Stimulated activated effector memory CD8-positive, alpha-beta T cell treated with anti-CD3 and anti-CD28 coated beads, Interleukin-12 subunit alpha, Interleukin-12 subunit beta, amount 100 ng/mL, for 72 hours (primary cell): Measurements from ENCODE around the gene DPM2.

Experiments
- ATAC-seq: fragments of 150-1000 bp; cut with Tn5 transposase; 2 replicates; pipeline ENCODE4 v1.10.0; 2021
- DNase-seq, 2 donors: peaks; one replicate each; pipeline ENCODE4 v3.0.0; 2021 to 2022; ENCODE audit warnings: low spot score in 2 of 2
- H3K27ac Mint-ChIP-seq: one replicate; pipeline ENCODE4 v1.8.0; 2022; ENCODE audit warnings: mild to moderate bottlenecking, mixed read lengths
- H3K36me3 Mint-ChIP-seq: one replicate; pipeline ENCODE4 v1.8.0; 2022; ENCODE audit warnings: mild to moderate bottlenecking, mixed read lengths
- H3K4me1 Mint-ChIP-seq: one replicate; pipeline ENCODE4 v1.8.0; 2022; ENCODE audit warnings: mixed read lengths
- H3K4me3 Mint-ChIP-seq: one replicate; pipeline ENCODE4 v1.8.0; 2022; ENCODE audit warnings: mild to moderate bottlenecking, mixed read lengths
- H3K9me3 Mint-ChIP-seq: one replicate; pipeline ENCODE4 v1.8.0; 2022; ENCODE audit warnings: mixed read lengths

DPM2 gene

GRCh38 chr9:127897193-127897692 is 40.4 kb downstream of the DPM2 start:
- ATAC-seq (peak; percentile 14), DNase-seq (no peak)
- Mint-ChIP-seq H3K4me3 (peak overlapping the region; percentile 82), H3K27ac (no peak overlapping the region), H3K4me1 (peaks cover 49% of the 10 kb centered on the region), H3K36me3 (peaks cover 81% of the 10 kb centered on the region), H3K9me3 (no peaks in the 10 kb centered on the region)

- H3K9me3 Mint-ChIP-seq = no peaks in the 10 kb centered on the region
- DNase-seq (no peak), ATAC-seq (no peak)
- peaks cover 52% of the 10 kb centered on the region for H3K4me1 Mint-ChIP-seq
- no peak overlapping the region for H3K27ac Mint-ChIP-seq
- H3K4me3 Mint-ChIP-seq = no peak overlapping the region
- H3K36me3 Mint-ChIP-seq = peaks cover 88% of the 10 kb centered on the region
These were observed 41.1 kb downstream of the DPM2 start for GRCh38 chr9:127896395-127897192.

GRCh38 chr9:127895811-127896210 is 41.8 kb downstream of the DPM2 start:
- Mint-ChIP-seq H3K36me3 (peaks cover 89% of the 10 kb centered on the region), H3K27ac (no peak overlapping the region), H3K4me3 (no peak overlapping the region), H3K9me3 (no peaks in the 10 kb centered on the region), H3K4me1 (peaks cover 52% of the 10 kb centered on the region)
- ATAC-seq (no peak), DNase-seq (no peak)

GRCh38 chr9:127893392-127893791 is 44.3 kb downstream of the DPM2 start:
- Mint-ChIP-seq H3K27ac (no peak overlapping the region), H3K36me3 (peaks cover 98% of the 10 kb centered on the region), H3K9me3 (no peaks in the 10 kb centered on the region), H3K4me1 (peaks cover 47% of the 10 kb centered on the region), H3K4me3 (no peak overlapping the region)
- ATAC-seq (no peak), DNase-seq (no peak)

- H3K4me3 Mint-ChIP-seq = no peak overlapping the region
- H3K9me3 Mint-ChIP-seq = no peaks in the 10 kb centered on the region
- peaks cover 43% of the 10 kb centered on the region for H3K4me1 Mint-ChIP-seq
- peak overlapping the region; percentile 6 for H3K27ac Mint-ChIP-seq
- DNase-seq = no peak
- peaks cover 98% of the 10 kb centered on the region for H3K36me3 Mint-ChIP-seq
- ATAC-seq = no peak
These were observed 44.8 kb downstream of the DPM2 start for GRCh38 chr9:127892831-127893230.

- Mint-ChIP-seq H3K4me1 (peaks cover 46% of the 10 kb centered on the region), H3K4me3 (no peak overlapping the region), H3K36me3 (peaks cover 100% of the 10 kb centered on the region), H3K9me3 (no peaks in the 10 kb centered on the region), H3K27ac (no peak overlapping the region)
- DNase-seq (no peak), ATAC-seq (no peak)
These were observed 47.6 kb downstream of the DPM2 start for GRCh38 chr9:127890053-127890452.

- H3K4me3 Mint-ChIP-seq = no peak overlapping the region
- H3K4me1 Mint-ChIP-seq = peaks cover 52% of the 10 kb centered on the region
- DNase-seq = no peak
- peak; percentile 59 for ATAC-seq
- peaks cover 100% of the 10 kb centered on the region for H3K36me3 Mint-ChIP-seq
- H3K9me3 Mint-ChIP-seq = no peaks in the 10 kb centered on the region
- H3K27ac Mint-ChIP-seq = peak overlapping the region; percentile 48
These were observed 49.9 kb downstream of the DPM2 start for GRCh38 chr9:127887792-127888191.

- no peaks in the 10 kb centered on the region for H3K9me3 Mint-ChIP-seq
- DNase-seq = no peak
- peaks cover 47% of the 10 kb centered on the region for H3K4me1 Mint-ChIP-seq
- no peak overlapping the region for H3K4me3 Mint-ChIP-seq
- ATAC-seq = no peak
- peak overlapping the region; percentile 81 for H3K27ac Mint-ChIP-seq
- peaks cover 90% of the 10 kb centered on the region for H3K36me3 Mint-ChIP-seq
These were observed 51.2 kb downstream of the DPM2 start for GRCh38 chr9:127886401-127886972.

GRCh38 chr9:127885508-127886281 is 52.0 kb downstream of the DPM2 start:
- Mint-ChIP-seq H3K4me1 (peaks cover 43% of the 10 kb centered on the region), H3K36me3 (peaks cover 89% of the 10 kb centered on the region), H3K27ac (peak overlapping the region; percentile 81), H3K9me3 (no peaks in the 10 kb centered on the region), H3K4me3 (no peak overlapping the region)
- ATAC-seq (no peak), DNase-seq (no peak)
